HEK293T (cell line): Measurements from ENCODE around the gene MYLK4.

Source experiments
- CTCF ChIA-PET: fragments of 350-600 bp; formaldehyde crosslinking; extraction: SDS; loops from one replicate; lab custom pipeline; 2021; ENCODE audit warnings: antibody characterized with exemption, inconsistent platforms; lab: Yijun Ruan, JAX
- POLR2A ChIA-PET: fragments of 350-600 bp; formaldehyde crosslinking; extraction: SDS; loops from one replicate; lab custom pipeline; 2020; ENCODE audit warnings: antibody characterized with exemption, inconsistent platforms; lab: Yijun Ruan, JAX
- DNase-seq: peaks from one replicate; pipeline ENCODE4 v3.0.0; 2012; ENCODE audit warnings: mixed read lengths; ENCODE audit errors: extremely low spot score
- ARNT ChIP-seq: fragments of 450-650 bp; IDR thresholded peaks from 2 replicates; pipeline ENCODE4 v1.6.1; 2017; ENCODE audit warnings: mild to moderate bottlenecking
- BHLHE40 ChIP-seq: fragments of 450-650 bp; IDR thresholded peaks from 2 replicates; pipeline ENCODE4 v1.6.1; 2016; ENCODE audit warnings: mild to moderate bottlenecking, moderate library complexity, borderline replicate concordance
- CTBP1 ChIP-seq: fragments of 450-650 bp; IDR thresholded peaks from 2 replicates; pipeline ENCODE4 v1.6.1; 2016; ENCODE audit warnings: borderline replicate concordance
- ELF4 ChIP-seq: fragments of 450-650 bp; IDR thresholded peaks from 2 replicates; pipeline ENCODE4 v1.6.1; 2017; ENCODE audit warnings: antibody characterized with exemption
- FOXA1 ChIP-seq: fragments of 450-650 bp; IDR thresholded peaks from 2 replicates; pipeline ENCODE4 v1.6.1; 2016; ENCODE audit warnings: mild to moderate bottlenecking
- FOXK2 ChIP-seq: fragments of 450-650 bp; IDR thresholded peaks from 2 replicates; pipeline ENCODE4 v1.6.1; 2016; ENCODE audit warnings: mild to moderate bottlenecking
- FOXM1 ChIP-seq: fragments of 450-650 bp; IDR thresholded peaks from 2 replicates; pipeline ENCODE4 v1.6.1; 2017; ENCODE audit warnings: mild to moderate bottlenecking, borderline replicate concordance
- HDGF ChIP-seq: fragments of 450-650 bp; IDR thresholded peaks from 2 replicates; pipeline ENCODE4 v1.6.1; 2017; ENCODE audit warnings: antibody characterized with exemption, borderline replicate concordance
- L3MBTL2 ChIP-seq: fragments of 450-650 bp; conservative IDR thresholded peaks from 2 replicates; pipeline ENCODE4 v1.6.1; 2016; ENCODE audit warnings: mild to moderate bottlenecking
- LEF1 ChIP-seq: fragments of 450-650 bp; IDR thresholded peaks from 2 replicates; pipeline ENCODE4 v1.6.1; 2017; ENCODE audit warnings: mild to moderate bottlenecking, borderline replicate concordance
- NFRKB ChIP-seq: fragments of 450-650 bp; IDR thresholded peaks from 2 replicates; pipeline ENCODE4 v1.6.1; 2016; ENCODE audit warnings: mild to moderate bottlenecking, moderate library complexity
- SP1 ChIP-seq: fragments of 450-650 bp; IDR thresholded peaks from 2 replicates; pipeline ENCODE4 v1.6.1; 2017
- SUZ12 ChIP-seq: fragments of 450-650 bp; IDR thresholded peaks from 2 replicates; pipeline ENCODE4 v1.6.1; 2016; ENCODE audit warnings: mild to moderate bottlenecking
- TARDBP ChIP-seq: fragments of 450-650 bp; IDR thresholded peaks from 2 replicates; pipeline ENCODE4 v1.6.1; 2016
- ZNF384 ChIP-seq: fragments of 450-650 bp; IDR thresholded peaks from 2 replicates; pipeline ENCODE4 v1.6.1; 2016
- TF ChIP-seq, protein P1 (sequence below): fragments of 450-650 bp; IDR thresholded peaks from 2 replicates; pipeline ENCODE4 v1.6.1; 2016

The MYLK4 gene

DNA sequence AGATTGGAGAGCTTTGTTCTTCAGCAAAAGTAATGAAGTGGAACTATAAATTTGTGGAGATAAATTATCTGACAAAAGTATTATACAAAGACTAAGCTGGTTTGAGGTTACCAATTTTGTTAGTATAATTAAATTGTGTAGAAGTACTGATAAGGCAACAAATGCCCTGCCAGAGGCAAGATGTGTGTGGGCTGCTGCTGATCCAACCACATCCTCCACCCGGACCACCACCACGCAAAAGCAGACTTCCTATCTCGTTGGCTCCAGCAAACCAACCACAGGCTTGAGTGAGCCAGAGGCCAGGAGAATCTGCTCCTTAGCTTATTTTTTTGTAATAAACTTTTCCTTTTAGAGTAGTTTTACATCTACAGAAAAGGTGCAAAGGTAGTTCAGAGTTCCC, 1.1 kb upstream of the MYLK4 start:
- no peak for DNase-seq
- TF ChIP-seq LEF1 (no peak), CTBP1 (no peak), SP1 (no peak), FOXA1 (no peak), NFRKB (no peak), ELF4 (no peak), ZNF384 (no peak)
- TF ChIP-seq, protein P1, sequence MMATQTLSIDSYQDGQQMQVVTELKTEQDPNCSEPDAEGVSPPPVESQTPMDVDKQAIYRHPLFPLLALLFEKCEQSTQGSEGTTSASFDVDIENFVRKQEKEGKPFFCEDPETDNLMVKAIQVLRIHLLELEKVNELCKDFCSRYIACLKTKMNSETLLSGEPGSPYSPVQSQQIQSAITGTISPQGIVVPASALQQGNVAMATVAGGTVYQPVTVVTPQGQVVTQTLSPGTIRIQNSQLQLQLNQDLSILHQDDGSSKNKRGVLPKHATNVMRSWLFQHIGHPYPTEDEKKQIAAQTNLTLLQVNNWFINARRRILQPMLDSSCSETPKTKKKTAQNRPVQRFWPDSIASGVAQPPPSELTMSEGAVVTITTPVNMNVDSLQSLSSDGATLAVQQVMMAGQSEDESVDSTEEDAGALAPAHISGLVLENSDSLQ = no peak
- ChIA-PET CTCF (interaction anchor here (4.0 kb wide), 1 partner anchor 13 kb away, joined by 46 read pairs; no protein-coding TSS in a partner anchor), POLR2A (interaction anchor here (0.7 kb wide), 1 partner anchor 14 kb away, joined by 3 read pairs; no protein-coding TSS in a partner anchor)

DNA sequence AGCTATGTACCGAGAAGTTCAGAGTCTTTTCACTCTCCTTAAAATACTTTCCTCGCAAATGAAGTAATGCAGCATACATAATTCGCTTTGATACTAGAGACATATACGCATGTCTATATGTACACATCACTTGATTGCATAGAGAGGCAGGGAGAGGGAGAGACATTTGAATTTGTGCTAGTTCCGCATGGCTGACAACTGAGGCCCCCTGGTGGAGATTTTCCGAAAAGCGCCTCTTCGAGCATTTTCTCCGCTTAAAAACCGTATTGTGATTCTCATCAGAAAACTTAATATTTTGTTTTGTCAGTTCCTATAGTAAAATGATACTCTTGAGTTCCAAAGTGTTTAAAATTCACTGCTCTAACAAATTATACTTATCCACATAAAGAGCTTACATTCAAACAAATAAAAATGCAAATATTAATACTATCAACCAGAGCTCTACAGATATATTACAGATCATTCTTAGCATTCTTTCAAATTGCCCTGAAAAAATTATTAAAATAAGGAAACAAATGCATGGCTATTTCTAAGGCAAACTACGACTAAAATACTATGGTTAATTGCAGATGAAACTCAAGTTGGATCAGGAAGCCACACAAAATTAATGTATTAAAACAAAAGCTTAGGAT, 637 bp downstream of the MYLK4 start:
- peak; percentile 64 for DNase-seq

GRCh38 chr6:2748183-2748582, 2.5 kb downstream of the MYLK4 start:
- POLR2A ChIA-PET = no interaction called here
- CTCF ChIA-PET = interaction anchor here (4.0 kb wide), 1 partner anchor 9 kb away, joined by 46 read pairs; no protein-coding TSS in a partner anchor
- DNase-seq = no peak
- TF ChIP-seq, protein P1 = peak; percentile 55; the same call in 1 of the 2 replicates
- no peak for TF ChIP-seq L3MBTL2

More for the DNA sequence above, 637 bp downstream of the MYLK4 start:
- peak; percentile 11; the same call in 1 of the 2 replicates for TF ChIP-seq FOXM1
- TF ChIP-seq BHLHE40 = no peak
- no peak for TF ChIP-seq LEF1
- TF ChIP-seq NFRKB = no peak
- TF ChIP-seq HDGF = no peak
- TF ChIP-seq, protein P1 = peak; percentile 43; the same call in 1 of the 2 replicates
- CTCF ChIA-PET = interaction anchor here (0.6 to 4.0 kb wide), 16 partner anchors 8 to 276 kb away, joined by 3 to 46 read pairs (median 4); no protein-coding TSS in a partner anchor
- POLR2A ChIA-PET = interaction anchor here (0.9 kb wide), 1 partner anchor 13 kb away, joined by 4 read pairs; no protein-coding TSS in a partner anchor

DNA sequence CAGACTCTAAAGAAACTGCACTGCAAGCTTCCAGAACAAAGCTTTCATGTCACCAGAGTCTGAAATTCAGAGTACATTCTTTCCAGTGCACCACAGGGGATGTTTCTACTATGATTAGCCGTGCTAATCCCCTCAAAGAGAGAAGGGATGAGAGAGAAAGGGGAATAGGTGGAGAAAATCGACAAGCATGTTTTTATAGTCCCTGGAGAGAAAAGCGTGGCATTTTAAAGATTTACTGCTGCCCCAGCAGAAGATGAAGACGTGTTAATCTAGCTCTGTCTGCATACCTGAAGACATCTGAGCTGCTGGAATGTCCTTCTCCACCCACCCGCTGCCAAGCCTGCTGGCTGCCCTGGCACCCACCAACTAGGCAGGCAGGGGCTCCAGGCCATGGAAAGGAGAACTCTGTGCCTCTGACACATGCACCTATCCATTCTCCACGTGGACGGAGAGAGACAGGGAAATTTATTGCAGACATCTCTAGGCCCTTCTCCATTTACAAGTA, 4.1 kb downstream of the MYLK4 start:
- ChIA-PET POLR2A (interaction anchor here (1.8 kb wide), 1 partner anchor 22 kb away, joined by 4 read pairs; no protein-coding TSS in a partner anchor), CTCF (interaction anchor here (0.6 to 1.0 kb wide), 4 partner anchors 9 to 206 kb away, joined by 3 to 6 read pairs (median 3); no protein-coding TSS in a partner anchor)
- DNase-seq = no peak
- TF ChIP-seq TARDBP = no peak
- no peak for TF ChIP-seq SP1
- TF ChIP-seq CTBP1 = peak; percentile 84
- no peak for TF ChIP-seq ZNF384
- peak; percentile 56; the same call in 1 of the 2 replicates for TF ChIP-seq ARNT
- TF ChIP-seq BHLHE40 = no peak
- peak; percentile 85 for TF ChIP-seq L3MBTL2
- TF ChIP-seq SUZ12 = no peak
- TF ChIP-seq FOXK2 = no peak
- TF ChIP-seq, protein P1 = peak; percentile 94
- TF ChIP-seq ELF4 = no peak
- TF ChIP-seq NFRKB = no peak
- TF ChIP-seq LEF1 = 0 out of 2 replicates have a peak, but pooled peaks have one; percentile 44
- no peak for TF ChIP-seq FOXM1

DNA sequence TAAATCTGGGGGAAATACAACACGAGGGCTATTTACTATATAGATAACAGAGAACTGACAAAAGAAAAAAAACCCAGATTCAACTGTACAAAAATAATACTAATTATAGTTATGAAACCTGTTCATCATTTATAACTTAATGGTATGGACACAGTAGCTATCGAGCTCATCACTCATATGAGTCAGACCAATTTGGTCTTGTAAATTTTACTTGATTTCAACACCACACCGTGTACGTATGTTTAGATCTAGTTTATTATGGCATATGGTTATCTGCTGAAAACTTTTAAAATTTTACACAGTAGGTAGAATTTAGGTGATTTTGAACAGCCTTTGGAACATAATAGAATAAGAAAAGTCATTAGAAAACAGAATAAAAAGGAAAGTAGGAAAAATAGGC, 5.5 kb downstream of the MYLK4 start:
- POLR2A ChIA-PET = interaction anchor here (1.8 kb wide), 1 partner anchor 24 kb away, joined by 4 read pairs; no protein-coding TSS in a partner anchor

More for the DNA sequence above, 5.5 kb downstream of the MYLK4 start:
- CTCF ChIA-PET = interaction anchor here (0.6 to 1.0 kb wide), 2 partner anchors 22 to 757 kb away, joined by 3 read pairs; no protein-coding TSS in a partner anchor
- no peak for DNase-seq
- TF ChIP-seq SP1 (no peak), TARDBP (no peak), L3MBTL2 (no peak)
- TF ChIP-seq, protein P1 = no peak
